ENCODE results near the gene TOB1. TPM values are rescaled to one million over a fixed set of nuclear protein-coding genes. Genes with fewer than 3 reads are reported as not detected.

The TOB1 gene
- total RNA-seq, 2 donors from 2014 or later: 19.8 to 24.3 TPM

DNA sequence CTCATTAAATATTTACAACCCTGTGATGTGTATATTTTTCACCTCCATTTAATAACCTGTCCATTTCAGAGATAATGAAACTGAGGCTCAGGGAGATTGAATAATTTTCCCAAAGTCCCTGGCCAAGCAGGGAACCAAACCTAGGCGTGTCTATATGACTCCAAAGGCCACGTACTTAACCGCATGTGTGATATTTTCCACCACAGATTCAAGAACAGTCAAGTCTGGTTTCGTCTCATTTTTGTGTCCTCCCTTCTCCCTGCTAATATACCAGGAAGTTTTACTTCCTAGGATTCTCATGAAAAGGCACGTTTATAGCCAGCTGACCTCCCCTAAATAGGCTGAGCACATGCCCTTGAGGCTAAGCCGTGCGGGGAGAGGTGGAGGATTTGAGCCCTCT lies 15.5 kb downstream of the TOB1 start:
- Histone ChIP-seq H3K27me3 (replicated peaks; ENCODE audit: insufficient read depth) (no peaks in the 10 kb centered on the region), H3K4me1 (ENCODE audit: control insufficient read depth in 1 of 2, low read depth in 2 of 2) (peaks cover 0 to 14% of the 10 kb centered on the region in 2 donors), H3K27ac (no peak overlapping the region), H3K36me3 (no peaks in the 10 kb centered on the region), H3K4me3 (no peak overlapping the region), H3K9me3 (no peaks in the 10 kb centered on the region)
- ATAC-seq (ENCODE audit: insufficient number of reproducible peaks, low FRiP score, low read depth) (no peak), DNase-seq (ENCODE audit: low spot score) (no peak)
- TF ChIP-seq, protein P1, sequence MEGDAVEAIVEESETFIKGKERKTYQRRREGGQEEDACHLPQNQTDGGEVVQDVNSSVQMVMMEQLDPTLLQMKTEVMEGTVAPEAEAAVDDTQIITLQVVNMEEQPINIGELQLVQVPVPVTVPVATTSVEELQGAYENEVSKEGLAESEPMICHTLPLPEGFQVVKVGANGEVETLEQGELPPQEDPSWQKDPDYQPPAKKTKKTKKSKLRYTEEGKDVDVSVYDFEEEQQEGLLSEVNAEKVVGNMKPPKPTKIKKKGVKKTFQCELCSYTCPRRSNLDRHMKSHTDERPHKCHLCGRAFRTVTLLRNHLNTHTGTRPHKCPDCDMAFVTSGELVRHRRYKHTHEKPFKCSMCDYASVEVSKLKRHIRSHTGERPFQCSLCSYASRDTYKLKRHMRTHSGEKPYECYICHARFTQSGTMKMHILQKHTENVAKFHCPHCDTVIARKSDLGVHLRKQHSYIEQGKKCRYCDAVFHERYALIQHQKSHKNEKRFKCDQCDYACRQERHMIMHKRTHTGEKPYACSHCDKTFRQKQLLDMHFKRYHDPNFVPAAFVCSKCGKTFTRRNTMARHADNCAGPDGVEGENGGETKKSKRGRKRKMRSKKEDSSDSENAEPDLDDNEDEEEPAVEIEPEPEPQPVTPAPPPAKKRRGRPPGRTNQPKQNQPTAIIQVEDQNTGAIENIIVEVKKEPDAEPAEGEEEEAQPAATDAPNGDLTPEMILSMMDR (IDR thresholded peaks at IDR 0.05): no peak

DNA sequence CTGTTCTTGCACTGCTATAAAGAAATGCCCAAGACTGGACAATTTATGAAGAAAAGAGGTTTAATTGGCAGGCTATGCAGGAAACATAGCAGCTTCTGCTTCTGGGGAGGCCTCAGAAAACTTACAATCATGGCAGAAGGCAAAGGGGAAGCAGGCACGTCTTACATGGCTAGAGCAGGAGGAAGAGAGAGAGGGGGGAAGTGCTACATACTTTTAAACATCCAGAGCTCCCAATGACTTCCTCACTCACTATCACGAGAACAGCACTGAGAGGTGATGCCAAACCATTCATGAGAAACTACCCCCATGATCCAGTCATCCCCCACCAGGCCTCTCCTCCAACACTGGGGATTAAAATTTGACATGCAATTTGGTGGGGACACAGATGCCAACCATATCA lies 17.4 kb downstream of the TOB1 start:
- H3K4me3 ChIP-seq: no peak overlapping the region
- DNase-seq (ENCODE audit: low spot score): no peak
- H3K36me3 ChIP-seq: no peaks in the 10 kb centered on the region
- no peak overlapping the region for H3K27ac ChIP-seq
- no peaks in the 10 kb centered on the region for H3K27me3 ChIP-seq (replicated peaks; ENCODE audit: insufficient read depth)
- ATAC-seq (ENCODE audit: insufficient number of reproducible peaks, low FRiP score, low read depth): no peak
- H3K9me3 ChIP-seq: no peaks in the 10 kb centered on the region
- H3K4me1 ChIP-seq (ENCODE audit: control insufficient read depth in 1 of 2, low read depth in 2 of 2): peaks cover 0 to 14% of the 10 kb centered on the region in 2 donors
- TF ChIP-seq, protein P1 (IDR thresholded peaks at IDR 0.05): no peak

DNA sequence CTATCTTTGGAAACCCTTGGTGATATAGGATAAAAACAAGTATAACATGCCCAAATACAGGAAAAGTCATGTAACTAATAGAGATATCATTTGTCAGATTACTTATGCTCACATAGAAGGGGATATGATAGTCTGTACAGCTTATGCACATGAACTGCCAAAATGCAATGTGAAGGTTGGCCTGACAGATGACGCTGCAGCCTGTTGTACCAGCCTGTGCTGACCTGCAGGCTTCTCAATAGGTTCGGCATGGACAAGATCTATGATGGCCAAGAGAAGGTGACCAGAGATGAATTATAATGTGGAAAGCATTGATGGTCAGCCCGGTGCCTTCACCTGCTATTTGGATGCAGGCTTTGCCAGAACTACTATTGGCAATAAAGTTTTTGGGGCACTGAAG lies 18.1 kb downstream of the TOB1 start:
- no peak overlapping the region for H3K27ac ChIP-seq
- no peaks in the 10 kb centered on the region for H3K36me3 ChIP-seq
- H3K27me3 ChIP-seq (replicated peaks; ENCODE audit: insufficient read depth): no peaks in the 10 kb centered on the region
- ATAC-seq (ENCODE audit: insufficient number of reproducible peaks, low FRiP score, low read depth) (no peak), DNase-seq (ENCODE audit: low spot score) (no peak)
- no peak overlapping the region for H3K4me3 ChIP-seq
- H3K4me1 ChIP-seq (ENCODE audit: control insufficient read depth in 1 of 2, low read depth in 2 of 2): peaks cover 0 to 13% of the 10 kb centered on the region in 2 donors
- no peaks in the 10 kb centered on the region for H3K9me3 ChIP-seq
- TF ChIP-seq, protein P1 (IDR thresholded peaks at IDR 0.05): no peak

DNA sequence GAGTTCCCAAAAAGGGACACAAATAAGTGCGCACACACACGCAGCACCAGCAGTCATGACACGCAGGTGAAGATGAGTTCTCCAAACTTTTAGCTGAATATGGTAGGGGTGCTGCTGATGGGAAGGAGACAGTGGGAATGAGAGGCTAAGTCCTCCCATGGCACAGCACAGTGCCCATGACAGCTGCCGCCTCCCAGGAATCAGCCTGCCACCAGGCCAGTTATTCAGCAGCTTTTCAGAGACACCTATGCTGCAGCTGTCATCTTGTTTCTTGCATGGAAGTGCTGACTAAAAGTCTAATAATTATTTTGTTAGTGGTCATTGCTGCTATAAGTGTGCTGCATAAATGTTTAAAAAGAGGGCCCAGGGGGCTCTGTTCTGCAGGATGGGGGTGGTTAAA lies 18.6 kb downstream of the TOB1 start:
- H3K36me3 ChIP-seq: no peaks in the 10 kb centered on the region
- H3K27ac ChIP-seq: no peak overlapping the region
- no peak overlapping the region for H3K4me3 ChIP-seq
- H3K9me3 ChIP-seq: no peaks in the 10 kb centered on the region
- peaks cover 0 to 8% of the 10 kb centered on the region in 2 donors for H3K4me1 ChIP-seq (ENCODE audit: control insufficient read depth in 1 of 2, low read depth in 2 of 2)
- DNase-seq (ENCODE audit: low spot score) (no peak), ATAC-seq (ENCODE audit: insufficient number of reproducible peaks, low FRiP score, low read depth) (no peak)
- TF ChIP-seq, protein P1 (IDR thresholded peaks at IDR 0.05): no peak
- no peaks in the 10 kb centered on the region for H3K27me3 ChIP-seq (replicated peaks; ENCODE audit: insufficient read depth)

DNA sequence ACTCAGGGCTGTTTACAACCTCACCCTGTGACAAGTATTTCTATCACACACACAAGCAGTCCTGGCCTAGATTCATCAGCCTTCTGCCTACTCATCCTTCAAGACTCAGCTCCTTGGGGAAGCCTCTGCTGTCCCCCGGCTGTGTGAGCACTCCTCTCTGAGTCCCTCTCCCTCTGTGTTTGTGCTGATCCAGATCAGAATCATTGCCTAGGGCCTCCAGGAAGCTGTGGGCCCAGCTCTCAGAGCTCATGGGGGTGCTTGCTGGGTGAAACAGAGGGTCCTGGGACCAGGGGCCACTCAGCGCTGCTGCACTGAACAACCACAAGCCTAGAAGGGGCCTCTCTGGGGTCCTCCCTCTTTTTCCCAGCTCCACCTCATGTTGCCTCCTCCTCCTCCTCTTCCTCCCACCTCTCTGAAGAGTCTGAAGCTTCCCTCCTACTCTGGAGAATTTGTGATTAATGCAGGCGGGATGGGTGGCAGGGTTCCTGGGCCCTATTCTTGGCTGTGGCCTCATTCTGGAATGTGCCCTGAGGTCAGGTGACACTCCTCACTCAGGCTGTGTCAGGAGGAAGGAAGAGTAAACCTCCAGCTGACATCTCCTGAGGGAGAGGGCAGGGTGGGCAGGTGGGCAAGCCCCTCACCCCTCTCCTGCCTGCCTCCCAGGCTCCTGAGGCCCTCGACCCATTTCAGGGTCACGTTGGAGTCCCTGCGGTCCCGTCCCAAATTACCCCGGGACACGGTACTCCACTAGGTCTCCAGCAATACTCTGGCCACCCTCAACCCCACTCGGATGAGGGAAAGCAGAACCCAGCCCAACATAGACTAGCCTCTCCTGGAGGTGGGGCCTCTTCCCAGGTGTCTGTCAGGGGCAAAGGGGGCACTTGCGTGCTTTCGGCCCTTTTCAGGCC lies 20.7 kb downstream of the TOB1 start:
- H3K9me3 ChIP-seq: no peaks in the 10 kb centered on the region
- no peaks in the 10 kb centered on the region for H3K4me1 ChIP-seq (ENCODE audit: control insufficient read depth in 1 of 2, low read depth in 2 of 2)
- no peak for ATAC-seq (ENCODE audit: insufficient number of reproducible peaks, low FRiP score, low read depth)

More for the DNA sequence above, 20.7 kb downstream of the TOB1 start:
- Histone ChIP-seq H3K36me3 (no peaks in the 10 kb centered on the region), H3K27ac (no peak overlapping the region), H3K4me3 (no peak overlapping the region), H3K27me3 (replicated peaks; ENCODE audit: insufficient read depth) (no peaks in the 10 kb centered on the region)
- no peak for DNase-seq (ENCODE audit: low spot score)
- TF ChIP-seq, protein P1 (IDR thresholded peaks at IDR 0.05): no peak
